Fibroblast of villous mesenchyme (primary cell): ENCODE measurements around the gene CRY1. TPM values are rescaled to one million over a fixed set of nuclear protein-coding genes. Genes with fewer than 3 reads are reported as not detected.
"Not testable (repeated sequence)": the region's sequence is repeated elsewhere in the genome, so short reads cannot be mapped to it uniquely, and the experiment has no call there.

Source experiments
- DNase-seq: peaks from one replicate; pipeline ENCODE4 v3.0.0-alpha.2; 2010; ENCODE audit warnings: low read depth
- H3K4me3 ChIP-seq: 2 replicates; pipeline ENCODE4 v1.5.1; 2011; ENCODE audit warnings: low read depth, mild to moderate bottlenecking, low read length
- CTCF ChIP-seq: IDR thresholded peaks from 2 replicates; pipeline ENCODE4 v1.5.1; 2012; ENCODE audit warnings: low read depth, mild to moderate bottlenecking, low read length; ENCODE audit not compliant: insufficient read depth
- total RNA-seq: library from RNA; depleted of rRNA; stranded (reverse); fragments of >200 nt; gene quantifications from 2 replicates; pipeline ENCODE4 v1.2.3, GENCODE V29; 2012

Gene CRY1
- total RNA-seq, 1 donor: 25.5 TPM

- DNase-seq: no peak
- H3K4me3 ChIP-seq: no peak overlapping the region
- no peak for TF ChIP-seq CTCF
These were observed 76.3 kb downstream of the CRY1 start for GRCh38 chr12:107017042-107017441.

- no peak overlapping the region for H3K4me3 ChIP-seq
- DNase-seq: no peak
- TF ChIP-seq CTCF: no peak
These were observed 79.3 kb downstream of the CRY1 start for GRCh38 chr12:107014055-107014454.

GRCh38 chr12:107012736-107013425 lies 80.5 kb downstream of the CRY1 start:
- TF ChIP-seq CTCF: no peak
- DNase-seq: no peak
- no peak overlapping the region for H3K4me3 ChIP-seq

GRCh38 chr12:107011519-107011918 lies 81.8 kb downstream of the CRY1 start:
- no peak for TF ChIP-seq CTCF
- H3K4me3 ChIP-seq: no peak overlapping the region
- no peak for DNase-seq

- TF ChIP-seq CTCF: no peak
- DNase-seq: no peak
- no peak overlapping the region for H3K4me3 ChIP-seq
These were observed 85.9 kb downstream of the CRY1 start for GRCh38 chr12:107007411-107007810.

- H3K4me3 ChIP-seq: not testable (repeated sequence)
These were observed 90.7 kb downstream of the CRY1 start for GRCh38 chr12:107002665-107003064.

GRCh38 chr12:106999446-106999845 lies 93.9 kb downstream of the CRY1 start:
- TF ChIP-seq CTCF: no peak
- no peak overlapping the region for H3K4me3 ChIP-seq
- no peak for DNase-seq

More at GRCh38 chr12:107002665-107003064, 90.7 kb downstream of the CRY1 start:
- DNase-seq: not testable (repeated sequence)
